Neural crest cell (in vitro differentiated cells): Measurements from ENCODE around the gene F13A1. TPM values are rescaled to one million over a fixed set of nuclear protein-coding genes. Genes with fewer than 3 reads are reported as not detected.

Experiments used
- DNase-seq: peaks from one replicate; pipeline ENCODE4 v3.0.0; 2021; ENCODE audit warnings: low read depth, mixed read lengths, low spot score
- H3K27ac Mint-ChIP-seq: one replicate; pipeline ENCODE4 v1.8.0; 2021; ENCODE audit warnings: mild to moderate bottlenecking, mixed read lengths; ENCODE audit not compliant: unreplicated experiment
- H3K27me3 Mint-ChIP-seq: 2 replicates; pipeline ENCODE4 v1.8.0; 2021; ENCODE audit warnings: low read depth, mild to moderate bottlenecking, mixed read lengths
- H3K36me3 Mint-ChIP-seq: 2 replicates; pipeline ENCODE4 v1.8.0; 2021; ENCODE audit warnings: low read depth, mild to moderate bottlenecking, mixed read lengths
- H3K4me1 Mint-ChIP-seq: 2 replicates; pipeline ENCODE4 v1.8.0; 2021; ENCODE audit warnings: mixed read lengths
- H3K4me3 Mint-ChIP-seq: one replicate; pipeline ENCODE4 v1.8.0; 2021; ENCODE audit warnings: mild to moderate bottlenecking, mixed read lengths
- H3K9me3 Mint-ChIP-seq: 2 replicates; pipeline ENCODE4 v1.8.0; 2021; ENCODE audit warnings: mixed read lengths
- CTCF ChIP-seq: fragments of 200-600 bp; sonication (generic); conservative IDR thresholded peaks from 2 replicates; pipeline ENCODE4 v1.5.0; 2021; ENCODE audit warnings: antibody characterized with exemption, mild to moderate bottlenecking
- total RNA-seq: library from RNA; stranded (reverse); gene quantifications from 2 replicates; pipeline ENCODE4 v1.2.1, GENCODE V29; 2021

F13A1 gene
- total RNA-seq, 1 donor from 2014 or later, result 0.70 TPM

GRCh38 chr6:6256886-6257285 lies 63.6 kb downstream of the F13A1 start:
- peaks cover 13% of the 10 kb centered on the region for H3K4me1 Mint-ChIP-seq
- no peak overlapping the region for H3K27ac Mint-ChIP-seq
- no peak overlapping the region for H3K4me3 Mint-ChIP-seq
- DNase-seq, result no peak
- no peaks in the 10 kb centered on the region for H3K36me3 Mint-ChIP-seq
- H3K9me3 Mint-ChIP-seq, result no peaks in the 10 kb centered on the region
- no peaks in the 10 kb centered on the region for H3K27me3 Mint-ChIP-seq
- TF ChIP-seq CTCF, result no peak

DNA sequence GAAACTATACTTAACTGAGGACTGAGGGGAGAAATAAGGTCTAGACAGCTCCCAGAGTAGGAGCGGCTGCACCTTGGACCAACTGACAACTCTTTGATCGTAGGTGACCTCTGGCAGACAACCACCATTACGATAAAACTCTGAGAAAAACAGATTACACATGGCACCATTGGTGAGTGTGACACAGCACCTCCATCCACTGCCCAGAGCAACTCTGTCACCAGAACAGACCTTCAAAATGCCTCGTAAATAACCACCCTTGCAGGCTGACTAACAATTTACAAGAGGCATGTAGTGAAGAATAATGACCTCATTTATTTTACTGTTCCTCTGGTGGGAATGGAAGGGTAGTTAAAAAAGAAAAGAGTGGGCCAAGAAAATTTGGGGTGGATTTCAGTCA lies 64.2 kb downstream of the F13A1 start:
- no peak for TF ChIP-seq CTCF
- H3K9me3 Mint-ChIP-seq, result no peaks in the 10 kb centered on the region
- no peak overlapping the region for H3K4me3 Mint-ChIP-seq
- H3K36me3 Mint-ChIP-seq, result no peaks in the 10 kb centered on the region
- H3K27ac Mint-ChIP-seq, result no peak overlapping the region
- no peaks in the 10 kb centered on the region for H3K27me3 Mint-ChIP-seq
- peaks cover 13% of the 10 kb centered on the region for H3K4me1 Mint-ChIP-seq
- no peak for DNase-seq

- Mint-ChIP-seq H3K27ac (no peak overlapping the region), H3K9me3 (no peaks in the 10 kb centered on the region), H3K4me3 (no peak overlapping the region), H3K36me3 (no peaks in the 10 kb centered on the region), H3K27me3 (peaks cover 9% of the 10 kb centered on the region), H3K4me1 (peaks cover under 1% of the 10 kb centered on the region)
- no peak for TF ChIP-seq CTCF
- no peak for DNase-seq
Observed at GRCh38 chr6:6251555-6252280, 68.7 kb downstream of the F13A1 start.

- Mint-ChIP-seq H3K27ac (no peak overlapping the region), H3K4me1 (peaks cover 4% of the 10 kb centered on the region), H3K4me3 (no peak overlapping the region), H3K36me3 (no peaks in the 10 kb centered on the region), H3K9me3 (no peaks in the 10 kb centered on the region), H3K27me3 (peaks cover 9% of the 10 kb centered on the region)
- no peak for DNase-seq
- TF ChIP-seq CTCF, result no peak
Observed at GRCh38 chr6:6248651-6249050, 71.8 kb downstream of the F13A1 start.

DNA sequence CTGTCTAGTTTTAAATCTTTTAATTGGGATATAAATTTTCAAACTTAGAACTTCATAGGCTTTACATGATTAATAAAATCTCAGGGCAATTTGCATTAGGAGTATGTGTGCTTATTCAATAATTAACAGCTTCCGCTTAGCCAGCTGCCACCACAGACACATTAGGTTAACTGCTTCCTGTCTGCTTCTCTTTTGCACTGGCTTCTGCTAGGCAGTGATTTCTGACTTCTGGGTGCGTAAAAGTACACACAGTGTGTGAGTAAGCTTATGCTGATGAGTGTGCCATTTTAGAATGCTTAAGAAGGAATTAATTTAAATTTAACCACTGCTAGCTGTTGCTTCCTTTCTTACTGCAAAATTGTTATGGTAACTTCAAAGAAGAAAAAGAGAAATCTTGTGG lies 73.9 kb downstream of the F13A1 start:
- H3K27ac Mint-ChIP-seq, result no peak overlapping the region
- peaks cover 9% of the 10 kb centered on the region for H3K27me3 Mint-ChIP-seq
- H3K4me3 Mint-ChIP-seq, result no peak overlapping the region

More for the DNA sequence above, 73.9 kb downstream of the F13A1 start:
- Mint-ChIP-seq H3K4me1 (peaks cover 4% of the 10 kb centered on the region), H3K36me3 (no peaks in the 10 kb centered on the region), H3K9me3 (peaks cover 3% of the 10 kb centered on the region)
- no peak for DNase-seq
- TF ChIP-seq CTCF, result no peak
